Activated CD4-positive, alpha-beta T cell treated with anti-CD3 and anti-CD28 coated beads, Interleukin-2, amount 50 U/mL, for 1 hour (primary cell): Measurements from ENCODE around the gene PTPRG.

ENCODE experiments used
- DNase-seq: peaks from one replicate; pipeline ENCODE4 v3.0.0-alpha.2; 2020

PTPRG gene

GRCh38 chr3:61563313-61564271, 2.2 kb downstream of the PTPRG start:
- no peak for DNase-seq

GRCh38 chr3:61564395-61565059, 3.2 kb downstream of the PTPRG start:
- DNase-seq, result no peak

- no peak for DNase-seq
Measured at GRCh38 chr3:61565569-61565968, 4.2 kb downstream of the PTPRG start.

GRCh38 chr3:61568127-61568526, 6.8 kb downstream of the PTPRG start:
- DNase-seq, result no peak

- no peak for DNase-seq
Measured at GRCh38 chr3:61569856-61570580, 8.6 kb downstream of the PTPRG start.

GRCh38 chr3:61570813-61571212, 9.4 kb downstream of the PTPRG start:
- DNase-seq, result no peak

GRCh38 chr3:61571516-61572336, 10.4 kb downstream of the PTPRG start:
- DNase-seq, result no peak

- no peak for DNase-seq
Measured at GRCh38 chr3:61572879-61573278, 11.5 kb downstream of the PTPRG start.

- no peak for DNase-seq
Measured at GRCh38 chr3:61573441-61573840, 12.1 kb downstream of the PTPRG start.

GRCh38 chr3:61574854-61575253, 13.5 kb downstream of the PTPRG start:
- DNase-seq, result no peak

GRCh38 chr3:61575893-61576292, 14.5 kb downstream of the PTPRG start:
- no peak for DNase-seq

GRCh38 chr3:61577760-61578159, 16.4 kb downstream of the PTPRG start:
- no peak for DNase-seq

- DNase-seq, result no peak
Measured at GRCh38 chr3:61578667-61579367, 17.4 kb downstream of the PTPRG start.

- DNase-seq, result no peak
Measured at GRCh38 chr3:61579685-61580084, 18.3 kb downstream of the PTPRG start.

GRCh38 chr3:61580982-61581643, 19.7 kb downstream of the PTPRG start:
- DNase-seq, result no peak

GRCh38 chr3:61582287-61582686, 20.9 kb downstream of the PTPRG start:
- no peak for DNase-seq

- DNase-seq, result no peak
Measured at GRCh38 chr3:61582846-61583245, 21.5 kb downstream of the PTPRG start.

GRCh38 chr3:61583890-61584875, 22.8 kb downstream of the PTPRG start:
- DNase-seq, result no peak

GRCh38 chr3:61589856-61590255, 28.5 kb downstream of the PTPRG start:
- DNase-seq, result no peak

- no peak for DNase-seq
Measured at GRCh38 chr3:61591300-61591699, 29.9 kb downstream of the PTPRG start.
